GM21723 (cell line): ENCODE data around the gene IFT74.
A peak's percentile ranks its signal among the peaks of the same experiment; 100 is the strongest.

Experiments used
- ATAC-seq: cut with Tn5 transposase; IDR thresholded peaks from one replicate; pipeline ENCODE4 v1.9.1; 2021; ENCODE audit warnings: mild to moderate bottlenecking, moderate library complexity; ENCODE audit not compliant: unreplicated experiment

The IFT74 gene

GRCh38 chr9:26955921-26956859 is at the start of gene IFT74:
IFT74 (plus strand) TSS chr9:26956412; CDS start chr9:26961968, 5,556 bp downstream.
- ATAC-seq, result peak; percentile 98

- ATAC-seq, result no peak
Observed at GRCh38 chr9:26913138-26913668, 43.0 kb upstream of the IFT74 start.

GRCh38 chr9:26919698-26920097 is 36.5 kb upstream of the IFT74 start:
- ATAC-seq, result no peak

GRCh38 chr9:26925609-26926008 is 30.6 kb upstream of the IFT74 start:
- ATAC-seq, result no peak

- ATAC-seq, result no peak
Observed at GRCh38 chr9:26928902-26929495, 27.2 kb upstream of the IFT74 start.

- ATAC-seq, result no peak
Observed at GRCh38 chr9:26935847-26936246, 20.4 kb upstream of the IFT74 start.

- ATAC-seq, result no peak
Observed at GRCh38 chr9:26937816-26938371, 18.3 kb upstream of the IFT74 start.

GRCh38 chr9:26939955-26940711 is 16.1 kb upstream of the IFT74 start:
- ATAC-seq, result no peak

- no peak for ATAC-seq
Observed at GRCh38 chr9:26940779-26941178, 15.4 kb upstream of the IFT74 start.

GRCh38 chr9:26945591-26945990 is 10.6 kb upstream of the IFT74 start:
- ATAC-seq, result no peak

GRCh38 chr9:26946753-26947727 is 9.2 kb upstream of the IFT74 start, which contains the start of gene PLAA:
PLAA (minus strand) TSS chr9:26947242; CDS start chr9:26947045, 197 bp downstream.
- ATAC-seq, result peak; percentile 99

GRCh38 chr9:26947736-26948135 is 8.5 kb upstream of the IFT74 start:
- no peak for ATAC-seq

- no peak for ATAC-seq
Observed at GRCh38 chr9:26949637-26950069, 6.6 kb upstream of the IFT74 start.

GRCh38 chr9:26950521-26950920 is 5.7 kb upstream of the IFT74 start:
- ATAC-seq, result no peak

- ATAC-seq, result no peak
Observed at GRCh38 chr9:26951794-26952193, 4.4 kb upstream of the IFT74 start.

- ATAC-seq, result peak; percentile 28
Observed at GRCh38 chr9:26954050-26954508, 2.1 kb upstream of the IFT74 start.

- peak; percentile 29 for ATAC-seq
Observed at GRCh38 chr9:26955222-26955903, 849 bp upstream of the IFT74 start.

- ATAC-seq, result no peak
Observed at GRCh38 chr9:26956860-26957233, 635 bp downstream of the IFT74 start.

GRCh38 chr9:26971721-26972120 is 15.5 kb downstream of the IFT74 start:
- ATAC-seq, result no peak
